ENCODE results near the gene MAPK10. TPM values are rescaled to one million over a fixed set of nuclear protein-coding genes. Genes with fewer than 3 reads are reported as not detected.
"Not testable (repeated sequence)": the region's sequence is repeated elsewhere in the genome, so short reads cannot be mapped to it uniquely, and the experiment has no call there.

The MAPK10 gene
- total RNA-seq, 2 donors from 2014 or later: 0.87 to 0.95 TPM

- no peak for ATAC-seq (replicated peaks)
- no peaks in the 10 kb centered on the region for H3K4me1 Mint-ChIP-seq
- no peaks in the 10 kb centered on the region for H3K9me3 Mint-ChIP-seq
- no peak overlapping the region for H3K27ac Mint-ChIP-seq
- no peak overlapping the region for H3K4me3 Mint-ChIP-seq
- H3K36me3 Mint-ChIP-seq (ENCODE audit: low read depth): no peaks in the 10 kb centered on the region
- no peaks in the 10 kb centered on the region for H3K27me3 Mint-ChIP-seq
Observed at GRCh38 chr4:85970535-85970934, 389.3 kb downstream of the MAPK10 start.

- Mint-ChIP-seq H3K27ac (no peak overlapping the region), H3K4me1 (no peaks in the 10 kb centered on the region), H3K36me3 (ENCODE audit: low read depth) (no peaks in the 10 kb centered on the region), H3K4me3 (no peak overlapping the region), H3K9me3 (no peaks in the 10 kb centered on the region), H3K27me3 (no peaks in the 10 kb centered on the region)
- no peak for ATAC-seq (replicated peaks)
Observed at GRCh38 chr4:85968945-85969819, 390.7 kb downstream of the MAPK10 start.

DNA sequence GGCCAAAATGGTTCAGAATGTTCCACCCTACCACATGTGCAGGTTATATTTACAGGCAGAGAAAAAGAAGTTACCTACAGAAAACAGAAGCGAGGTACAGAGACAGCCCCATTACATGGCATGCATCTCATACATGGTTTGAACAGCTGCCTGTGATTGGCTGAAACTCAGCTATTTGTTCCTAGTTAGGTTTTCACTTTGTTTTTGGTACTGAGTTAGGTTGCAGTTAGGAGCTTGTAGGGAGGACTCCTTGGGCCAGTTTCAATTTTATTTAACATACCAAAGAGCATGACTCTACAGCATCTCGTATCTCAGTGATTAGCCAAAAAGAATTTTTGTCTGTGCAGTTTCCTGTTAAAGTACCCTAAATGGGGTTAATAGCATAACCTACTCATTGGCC, 392.0 kb downstream of the MAPK10 start:
- Mint-ChIP-seq H3K4me1 (no peaks in the 10 kb centered on the region), H3K9me3 (no peaks in the 10 kb centered on the region), H3K27me3 (no peaks in the 10 kb centered on the region), H3K27ac (no peak overlapping the region), H3K4me3 (no peak overlapping the region), H3K36me3 (ENCODE audit: low read depth) (no peaks in the 10 kb centered on the region)
- ATAC-seq (replicated peaks): no peak

GRCh38 chr4:85966373-85966772, 393.5 kb downstream of the MAPK10 start:
- H3K9me3 Mint-ChIP-seq: no peaks in the 10 kb centered on the region
- no peak overlapping the region for H3K27ac Mint-ChIP-seq
- H3K4me3 Mint-ChIP-seq: no peak overlapping the region
- H3K27me3 Mint-ChIP-seq: no peaks in the 10 kb centered on the region
- H3K36me3 Mint-ChIP-seq (ENCODE audit: low read depth): no peaks in the 10 kb centered on the region
- no peaks in the 10 kb centered on the region for H3K4me1 Mint-ChIP-seq
- no peak for ATAC-seq (replicated peaks)

GRCh38 chr4:85965529-85965928, 394.3 kb downstream of the MAPK10 start:
- Mint-ChIP-seq H3K27ac (no peak overlapping the region), H3K4me3 (no peak overlapping the region), H3K27me3 (no peaks in the 10 kb centered on the region), H3K4me1 (no peaks in the 10 kb centered on the region), H3K36me3 (ENCODE audit: low read depth) (no peaks in the 10 kb centered on the region), H3K9me3 (no peaks in the 10 kb centered on the region)
- no peak for ATAC-seq (replicated peaks)

GRCh38 chr4:85965017-85965416, 394.8 kb downstream of the MAPK10 start:
- not testable (repeated sequence) for H3K27me3 Mint-ChIP-seq; H3K9me3 Mint-ChIP-seq; H3K27ac Mint-ChIP-seq; H3K36me3 Mint-ChIP-seq (ENCODE audit: low read depth); H3K4me1 Mint-ChIP-seq; ATAC-seq (replicated peaks); H3K4me3 Mint-ChIP-seq

- Mint-ChIP-seq H3K4me3 (no peak overlapping the region), H3K27ac (no peak overlapping the region), H3K27me3 (no peaks in the 10 kb centered on the region), H3K9me3 (no peaks in the 10 kb centered on the region), H3K36me3 (ENCODE audit: low read depth) (no peaks in the 10 kb centered on the region), H3K4me1 (no peaks in the 10 kb centered on the region)
- ATAC-seq (replicated peaks): no peak
Observed at GRCh38 chr4:85964298-85964697, 395.6 kb downstream of the MAPK10 start.

DNA sequence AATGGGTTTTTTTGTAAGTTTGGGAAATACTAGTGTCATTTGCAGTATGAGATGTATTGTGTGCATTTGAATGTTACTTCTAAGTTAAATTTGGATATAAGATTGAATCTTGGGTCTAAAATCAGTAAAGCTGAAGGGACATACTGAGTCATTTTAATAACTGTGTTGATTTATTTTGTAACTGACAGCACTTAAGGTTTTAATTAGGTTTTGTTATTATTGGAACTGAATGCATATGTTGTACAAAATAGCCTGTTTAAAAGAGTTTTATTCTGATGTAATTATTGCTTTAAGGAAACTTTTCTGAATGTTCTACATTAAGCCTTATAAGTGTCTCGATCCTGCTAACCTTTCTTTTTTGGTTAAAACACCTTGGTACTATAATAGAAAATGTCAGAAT, 396.6 kb downstream of the MAPK10 start:
- Mint-ChIP-seq H3K4me1 (no peaks in the 10 kb centered on the region), H3K36me3 (ENCODE audit: low read depth) (no peaks in the 10 kb centered on the region), H3K4me3 (no peak overlapping the region), H3K27me3 (no peaks in the 10 kb centered on the region), H3K27ac (no peak overlapping the region), H3K9me3 (no peaks in the 10 kb centered on the region)
- no peak for ATAC-seq (replicated peaks)

GRCh38 chr4:85961887-85962286, 398.0 kb downstream of the MAPK10 start:
- ATAC-seq (replicated peaks): no peak
- Mint-ChIP-seq H3K36me3 (ENCODE audit: low read depth) (no peaks in the 10 kb centered on the region), H3K4me1 (no peaks in the 10 kb centered on the region), H3K27me3 (no peaks in the 10 kb centered on the region), H3K9me3 (no peaks in the 10 kb centered on the region), H3K4me3 (no peak overlapping the region), H3K27ac (no peak overlapping the region)

DNA sequence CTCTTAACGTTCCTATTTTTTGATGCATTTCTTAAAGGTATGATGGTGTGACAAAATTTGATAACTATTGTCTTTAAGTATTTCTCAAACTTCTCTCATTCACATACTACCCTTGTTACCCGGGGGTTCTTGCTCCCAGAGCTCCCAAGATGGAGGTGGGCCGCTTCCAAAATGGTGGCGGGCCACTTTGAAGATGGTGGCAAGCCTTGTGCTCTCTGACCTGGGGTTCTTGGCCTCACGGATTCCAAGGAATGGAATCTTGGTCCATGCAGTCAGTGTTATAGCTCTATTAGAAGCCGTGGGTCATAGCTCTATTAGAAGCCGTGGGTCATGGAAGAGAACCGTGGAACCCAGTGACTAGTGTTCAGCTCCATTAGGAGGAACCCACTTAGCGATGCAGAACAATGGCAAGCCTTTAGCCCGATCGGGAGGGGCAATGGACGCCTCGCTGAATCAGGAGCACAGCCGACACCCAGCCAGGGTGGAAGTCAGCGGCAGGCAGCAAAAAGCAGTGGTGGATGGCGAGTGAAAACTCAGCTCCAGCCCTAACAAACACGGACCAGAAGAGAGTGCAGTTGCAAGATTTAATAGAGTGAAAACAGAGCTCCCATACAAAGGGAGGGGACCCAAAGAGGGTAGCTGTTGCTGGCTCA, 403.4 kb downstream of the MAPK10 start:
- no peaks in the 10 kb centered on the region for H3K9me3 Mint-ChIP-seq
- H3K36me3 Mint-ChIP-seq (ENCODE audit: low read depth): no peaks in the 10 kb centered on the region
- no peak overlapping the region for H3K27ac Mint-ChIP-seq
- ATAC-seq (replicated peaks): no peak
- H3K4me1 Mint-ChIP-seq: no peaks in the 10 kb centered on the region
- no peak overlapping the region for H3K4me3 Mint-ChIP-seq
- no peaks in the 10 kb centered on the region for H3K27me3 Mint-ChIP-seq

DNA sequence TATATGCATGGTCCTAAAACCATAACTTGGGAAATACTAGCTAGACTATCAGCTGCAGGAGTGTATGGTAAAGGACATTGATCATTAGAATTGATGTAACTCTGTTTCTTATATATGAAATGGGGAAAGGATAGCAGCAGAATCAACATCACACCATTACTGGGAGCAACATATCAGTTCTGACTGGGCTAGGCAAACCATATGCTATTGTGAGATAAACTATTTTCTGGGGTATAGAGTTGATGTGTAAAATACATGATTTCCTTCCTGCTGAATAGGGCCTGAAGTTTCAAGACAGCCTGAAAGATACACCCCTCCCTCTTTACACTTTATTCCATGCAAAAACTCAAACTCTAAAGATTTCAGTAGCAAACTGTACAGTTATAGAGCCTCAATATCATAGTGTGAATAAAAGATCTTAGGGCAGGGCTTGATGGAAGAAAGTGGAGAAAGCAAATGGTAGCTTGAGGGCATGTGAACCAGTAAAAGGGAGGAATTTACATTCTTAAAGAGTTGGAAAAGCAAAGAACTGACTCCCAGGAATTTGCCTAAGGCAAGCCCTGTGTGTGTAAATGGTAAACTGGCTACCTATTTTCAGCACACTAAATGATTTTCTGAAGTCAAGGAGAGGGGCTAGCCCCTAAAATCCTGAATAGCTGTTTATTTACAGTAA, 404.1 kb downstream of the MAPK10 start:
- H3K4me3 Mint-ChIP-seq: no peak overlapping the region
- H3K36me3 Mint-ChIP-seq (ENCODE audit: low read depth): no peaks in the 10 kb centered on the region
- H3K27me3 Mint-ChIP-seq: no peaks in the 10 kb centered on the region
- H3K9me3 Mint-ChIP-seq: no peaks in the 10 kb centered on the region
- no peak overlapping the region for H3K27ac Mint-ChIP-seq
- H3K4me1 Mint-ChIP-seq: no peaks in the 10 kb centered on the region
- no peak for ATAC-seq (replicated peaks)

DNA sequence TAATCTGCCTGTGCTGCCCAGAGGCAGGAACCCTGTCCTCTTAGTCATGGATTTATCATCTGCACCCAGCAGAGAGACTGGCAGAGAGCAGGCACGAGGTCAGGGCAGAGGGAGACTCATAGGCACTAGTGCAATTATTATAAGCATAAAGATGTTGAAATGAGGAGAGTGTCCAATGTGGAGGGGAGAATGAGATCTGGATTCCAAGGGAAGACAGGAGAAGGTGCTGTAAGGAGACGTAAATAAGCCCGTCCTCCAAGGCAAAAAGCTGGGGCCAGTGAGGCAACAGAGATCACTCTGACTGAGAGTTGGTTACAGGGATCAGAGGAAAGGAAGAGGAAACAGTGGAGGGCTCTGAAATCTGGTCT, 406.2 kb downstream of the MAPK10 start:
- H3K9me3 Mint-ChIP-seq: no peaks in the 10 kb centered on the region
- H3K27ac Mint-ChIP-seq: no peak overlapping the region
- H3K4me3 Mint-ChIP-seq: no peak overlapping the region
- no peaks in the 10 kb centered on the region for H3K4me1 Mint-ChIP-seq
- no peaks in the 10 kb centered on the region for H3K36me3 Mint-ChIP-seq (ENCODE audit: low read depth)
- no peak for ATAC-seq (replicated peaks)
- no peaks in the 10 kb centered on the region for H3K27me3 Mint-ChIP-seq

GRCh38 chr4:85952972-85953650, 406.7 kb downstream of the MAPK10 start:
- Mint-ChIP-seq H3K9me3 (no peaks in the 10 kb centered on the region), H3K27ac (no peak overlapping the region), H3K4me3 (no peak overlapping the region), H3K36me3 (ENCODE audit: low read depth) (no peaks in the 10 kb centered on the region), H3K4me1 (no peaks in the 10 kb centered on the region), H3K27me3 (no peaks in the 10 kb centered on the region)
- no peak for ATAC-seq (replicated peaks)

DNA sequence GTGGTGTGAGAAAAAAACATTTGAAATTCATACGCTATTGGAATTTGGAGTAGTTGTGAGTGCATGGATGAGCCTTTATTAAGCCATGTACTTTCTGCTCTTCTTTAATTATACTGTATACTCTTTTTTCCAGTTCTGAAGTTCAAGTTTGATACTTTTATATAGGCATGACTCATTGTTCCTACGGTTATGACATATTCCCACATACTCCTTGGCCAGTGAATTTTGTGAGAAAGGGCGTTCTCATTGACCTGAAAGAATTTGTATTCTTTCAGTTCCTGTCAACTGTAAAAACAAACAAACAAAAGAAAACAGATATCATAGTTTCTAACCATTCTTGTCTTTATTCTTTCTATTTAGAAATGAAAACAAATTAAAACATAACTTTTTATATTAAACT, 407.3 kb downstream of the MAPK10 start:
- Mint-ChIP-seq H3K27me3 (no peaks in the 10 kb centered on the region), H3K4me1 (no peaks in the 10 kb centered on the region), H3K27ac (no peak overlapping the region), H3K4me3 (no peak overlapping the region), H3K9me3 (no peaks in the 10 kb centered on the region), H3K36me3 (ENCODE audit: low read depth) (no peaks in the 10 kb centered on the region)
- ATAC-seq (replicated peaks): no peak

Data from activated T-helper 17 cell treated with anti-CD3 and anti-CD28 coated beads, Interleukin-2, amount 50 U/mL, for 72 hours (primary cell).